GM18517 (cell line): ENCODE results near the gene SLC66A2.
"Not testable (repeated sequence)": the region's sequence is repeated elsewhere in the genome, so short reads cannot be mapped to it uniquely, and the experiment has no call there.

Source experiments
- ATAC-seq: cut with Tn5 transposase; IDR thresholded peaks from one replicate; pipeline ENCODE4 v1.9.1; 2021; ENCODE audit warnings: mild to moderate bottlenecking, moderate library complexity; ENCODE audit not compliant: unreplicated experiment

Gene SLC66A2

GRCh38 chr18:79883461-79884293 is 67.8 kb downstream of the SLC66A2 start:
- no peak for ATAC-seq

DNA sequence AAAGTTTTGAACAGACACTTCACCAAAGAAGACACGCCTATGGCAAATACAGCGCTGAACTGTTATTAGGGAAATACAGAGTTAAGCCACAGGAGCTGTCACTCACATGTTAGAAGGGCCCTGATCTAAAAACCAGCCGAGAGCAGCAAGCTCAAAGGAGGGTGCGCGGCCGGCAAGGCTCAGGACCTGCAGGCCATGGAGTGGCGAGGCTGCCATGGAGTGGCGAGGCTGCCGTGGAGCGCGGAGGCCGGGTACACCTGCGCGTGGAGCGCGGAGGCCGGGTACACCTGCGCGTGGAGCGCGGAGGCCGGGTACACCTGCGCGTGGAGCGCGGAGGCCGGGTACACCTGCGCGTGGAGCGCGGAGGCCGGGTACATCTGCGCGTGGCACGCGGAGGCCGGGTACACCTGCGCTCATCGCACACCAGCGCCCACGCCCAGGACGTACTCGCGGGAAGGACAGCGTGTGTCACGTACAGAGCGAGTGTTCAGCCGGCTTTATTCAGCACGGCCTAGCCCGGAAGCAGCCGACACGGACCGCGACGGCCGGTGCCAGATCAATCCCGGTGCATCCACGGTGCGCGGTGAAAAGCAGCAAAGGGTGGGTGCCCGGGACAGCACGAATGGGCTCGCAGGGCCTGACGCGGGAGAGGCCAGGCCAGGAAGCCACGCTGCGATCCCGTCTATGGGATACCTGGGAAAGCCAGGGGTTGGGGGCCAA is 68.8 kb downstream of the SLC66A2 start:
- no peak for ATAC-seq

DNA sequence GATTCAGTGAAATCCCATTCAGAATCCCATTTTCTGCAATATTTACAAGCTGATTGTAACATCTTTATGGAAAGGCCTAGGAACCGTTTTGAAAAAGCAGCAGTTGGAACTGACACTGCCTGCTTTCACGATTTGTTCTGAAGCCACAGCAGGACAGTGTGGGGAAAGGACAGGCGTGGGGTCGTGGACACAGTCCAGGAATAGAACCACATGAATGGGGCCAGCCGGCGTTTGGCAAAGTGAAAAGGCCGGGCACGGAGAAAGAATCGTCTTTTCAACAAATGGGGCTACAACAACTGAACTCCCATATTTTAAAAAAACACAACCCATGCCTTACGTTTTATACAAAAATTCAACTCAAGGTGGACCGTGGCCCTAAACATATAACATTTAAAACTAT is 69.8 kb downstream of the SLC66A2 start:
- no peak for ATAC-seq

- no peak for ATAC-seq
These were observed 71.9 kb downstream of the SLC66A2 start for GRCh38 chr18:79879566-79879965.

DNA sequence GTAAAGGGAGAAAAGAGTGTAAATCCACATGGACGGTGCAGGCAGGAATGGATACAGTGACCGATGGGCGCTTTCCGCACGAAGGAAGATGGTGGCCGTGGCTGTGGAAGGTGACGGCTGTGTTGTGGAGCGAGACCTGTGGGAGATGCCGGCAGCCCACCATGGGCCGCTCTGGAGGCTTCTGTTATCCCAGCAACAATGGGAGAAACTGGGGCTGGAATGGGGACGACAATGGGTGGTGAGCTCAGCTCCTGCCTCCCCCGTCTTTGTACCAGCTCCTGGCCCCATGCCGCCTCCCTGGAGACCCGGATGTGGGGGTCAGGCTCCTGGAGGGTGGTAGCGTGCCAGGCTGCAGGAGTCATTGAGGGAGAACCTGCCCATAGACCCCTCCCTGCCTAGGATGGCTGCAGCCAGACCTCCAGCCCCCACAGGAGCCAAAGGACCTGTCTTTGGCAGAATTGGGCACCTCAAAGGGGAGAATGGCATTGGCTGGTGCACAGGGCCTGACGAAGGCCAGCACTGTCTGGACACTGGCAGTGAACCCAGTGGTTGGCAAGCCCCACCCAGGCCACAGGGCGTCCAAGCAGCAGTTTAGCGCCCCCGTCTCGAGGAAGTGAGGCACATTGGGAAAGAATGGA is 72.6 kb downstream of the SLC66A2 start:
- no peak for ATAC-seq

DNA sequence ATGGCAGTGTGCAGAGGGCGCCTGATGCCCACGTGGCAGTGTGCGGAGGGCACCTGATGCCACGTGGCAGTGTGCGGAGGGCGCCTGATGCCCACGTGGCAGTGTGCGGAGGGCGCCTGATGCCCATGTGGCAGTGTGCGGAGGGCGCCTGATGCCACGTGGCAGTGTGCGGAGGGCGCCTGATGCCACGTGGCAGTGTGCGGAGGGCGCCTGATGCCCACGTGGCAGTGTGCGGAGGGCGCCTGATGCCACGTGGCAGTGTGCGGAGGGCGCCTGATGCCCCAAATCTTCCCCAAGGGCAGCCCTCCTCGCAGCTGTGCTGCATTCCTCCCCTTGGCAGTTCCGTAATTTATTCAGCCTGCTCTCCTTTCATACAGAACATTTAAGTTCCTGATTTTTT is 73.2 kb downstream of the SLC66A2 start:
- ATAC-seq, result not testable (repeated sequence)

DNA sequence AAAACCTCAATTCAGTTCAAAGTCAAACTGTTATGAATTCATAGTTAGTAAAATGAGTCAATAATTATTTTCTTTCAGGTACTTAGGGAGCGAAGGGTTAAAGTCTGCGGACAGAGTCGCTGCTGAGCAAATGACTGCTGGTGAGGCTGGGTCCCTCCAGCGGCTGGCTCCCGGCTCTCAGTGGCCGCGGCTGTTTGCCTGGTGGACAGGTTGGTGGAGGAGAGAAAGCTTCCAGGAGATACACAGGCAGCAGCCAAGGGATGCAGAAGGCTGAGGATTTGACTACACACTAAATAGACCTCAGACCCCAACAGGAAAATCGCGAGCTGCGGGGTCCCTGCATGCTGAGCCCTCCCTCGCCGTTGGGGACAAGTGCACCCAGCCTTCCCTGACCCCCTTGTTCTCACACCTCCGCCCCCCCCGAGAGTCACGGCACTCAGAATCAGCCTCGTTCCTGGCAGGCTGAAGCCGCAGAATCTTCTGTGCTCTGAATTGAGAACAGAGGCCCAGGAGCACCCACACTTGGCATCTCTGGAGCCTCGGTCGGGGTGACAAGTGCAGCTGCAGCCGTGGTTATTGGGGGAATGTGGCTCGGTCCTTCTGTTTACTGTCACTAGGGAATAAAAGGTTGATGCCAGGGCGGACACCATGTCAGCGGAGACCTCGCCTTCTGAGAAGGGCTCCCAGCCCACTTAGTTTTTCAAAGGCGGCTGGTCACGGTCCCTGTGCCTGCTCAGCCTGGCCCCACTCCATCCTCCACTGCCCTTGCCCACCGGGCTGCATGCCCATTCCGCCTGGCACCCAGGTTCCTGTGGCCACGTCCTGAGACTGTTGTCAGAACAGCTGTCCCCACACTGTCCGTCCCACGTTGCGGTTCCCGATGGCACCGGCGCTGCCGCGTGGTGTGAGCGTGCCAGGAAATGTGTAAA is 74.0 kb downstream of the SLC66A2 start:
- ATAC-seq, result no peak

- no peak for ATAC-seq
These were observed 75.0 kb downstream of the SLC66A2 start for GRCh38 chr18:79876497-79876896.

- ATAC-seq, result no peak
These were observed 75.5 kb downstream of the SLC66A2 start for GRCh38 chr18:79875931-79876461.

- ATAC-seq, result no peak
These were observed 75.9 kb downstream of the SLC66A2 start for GRCh38 chr18:79875531-79875919.

- no peak for ATAC-seq
These were observed 76.6 kb downstream of the SLC66A2 start for GRCh38 chr18:79874553-79875530.

DNA sequence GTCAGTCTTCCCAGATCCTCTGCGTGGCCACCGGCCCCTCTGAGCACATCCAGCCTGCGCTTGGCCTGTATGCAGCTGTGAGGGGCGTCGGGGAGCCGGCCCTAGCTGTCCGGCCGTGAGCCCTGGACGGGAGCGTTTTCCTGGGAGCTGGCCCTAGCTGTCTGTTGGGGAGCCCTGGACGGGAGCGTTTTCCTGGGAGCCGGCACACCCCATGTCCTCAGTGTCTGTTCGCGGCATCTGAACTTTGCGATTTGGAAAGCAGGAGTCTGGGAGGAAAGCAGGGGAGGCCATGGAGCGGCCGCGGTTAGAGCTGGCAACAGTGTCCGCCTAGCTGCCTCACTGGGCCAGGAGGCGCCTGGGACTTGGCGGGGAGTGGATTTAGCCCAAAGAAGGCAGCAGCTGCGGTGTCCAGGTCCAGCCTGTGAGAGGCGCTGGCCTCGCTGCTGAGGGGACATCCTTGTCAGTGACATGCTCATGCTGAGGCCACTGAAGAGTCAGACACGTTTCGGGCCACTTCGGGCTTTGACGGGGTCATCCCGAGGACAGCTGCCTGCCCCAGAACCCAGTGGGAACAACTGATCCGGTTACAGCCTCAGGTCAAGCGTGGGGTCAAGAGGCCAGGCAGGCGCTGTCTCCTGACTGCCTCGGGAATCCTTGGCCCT is 77.9 kb downstream of the SLC66A2 start:
- ATAC-seq, result no peak

- ATAC-seq, result no peak
These were observed 78.7 kb downstream of the SLC66A2 start for GRCh38 chr18:79872527-79873444.

- ATAC-seq, result no peak
These were observed 79.9 kb downstream of the SLC66A2 start for GRCh38 chr18:79871481-79872091.

- no peak for ATAC-seq
These were observed 80.4 kb downstream of the SLC66A2 start for GRCh38 chr18:79871026-79871390.

- no peak for ATAC-seq
These were observed 81.0 kb downstream of the SLC66A2 start for GRCh38 chr18:79870301-79871025.
